H54 (cell line): ENCODE measurements around the gene MAP3K4.

Source experiments
- DNase-seq: peaks from one replicate; pipeline ENCODE4 v3.0.0; 2011; ENCODE audit warnings: low spot score, mixed read lengths; ENCODE audit not compliant: insufficient read length
- FAIRE-seq: peaks from 3 replicates; lab custom pipeline; 2011; peaks lifted over from hg19 to GRCh38; lab: Jason Lieb, UNC
- POLR2A ChIP-seq: IDR thresholded peaks from 2 replicates; pipeline ENCODE4 v1.6.1; 2011; ENCODE audit warnings: low read depth, mild to moderate bottlenecking, low read length

MAP3K4 gene

GRCh38 chr6:161053103-161053502, 61.5 kb downstream of the MAP3K4 start:
- no peak for FAIRE-seq
- TF ChIP-seq POLR2A = no peak
- no peak for DNase-seq

- TF ChIP-seq POLR2A = no peak
- FAIRE-seq (no peak), DNase-seq (no peak)
These were observed 63.3 kb downstream of the MAP3K4 start for GRCh38 chr6:161054876-161055275.

- no peak for TF ChIP-seq POLR2A
- DNase-seq (no peak), FAIRE-seq (no peak)
These were observed 64.9 kb downstream of the MAP3K4 start for GRCh38 chr6:161056451-161056850.

- FAIRE-seq (no peak), DNase-seq (no peak)
- no peak for TF ChIP-seq POLR2A
These were observed 65.8 kb downstream of the MAP3K4 start for GRCh38 chr6:161057103-161058091.

- no peak for TF ChIP-seq POLR2A
These were observed 67.2 kb downstream of the MAP3K4 start for GRCh38 chr6:161058741-161059140.

GRCh38 chr6:161061576-161061975, 70.0 kb downstream of the MAP3K4 start:
- no peak for TF ChIP-seq POLR2A
- FAIRE-seq (no peak), DNase-seq (no peak)

More at GRCh38 chr6:161058741-161059140, 67.2 kb downstream of the MAP3K4 start:
- no peak for FAIRE-seq
- DNase-seq = no peak

GRCh38 chr6:161064915-161065314, 73.3 kb downstream of the MAP3K4 start:
- no peak for TF ChIP-seq POLR2A
- no peak for FAIRE-seq
- no peak for DNase-seq

- FAIRE-seq = no peak
- no peak for DNase-seq
- no peak for TF ChIP-seq POLR2A
These were observed 74.9 kb downstream of the MAP3K4 start for GRCh38 chr6:161066511-161066910.

- FAIRE-seq = no peak
- no peak for DNase-seq
- TF ChIP-seq POLR2A = no peak
These were observed 76.2 kb downstream of the MAP3K4 start for GRCh38 chr6:161067749-161068148.

GRCh38 chr6:161068321-161068741, 76.8 kb downstream of the MAP3K4 start:
- FAIRE-seq (no peak), DNase-seq (no peak)
- TF ChIP-seq POLR2A = no peak

GRCh38 chr6:161073930-161074329, 82.4 kb downstream of the MAP3K4 start:
- FAIRE-seq = no peak
- no peak for TF ChIP-seq POLR2A
- DNase-seq = no peak

- no peak for TF ChIP-seq POLR2A
- DNase-seq = no peak
- FAIRE-seq = no peak
These were observed 83.0 kb downstream of the MAP3K4 start for GRCh38 chr6:161074496-161075121.

- no peak for TF ChIP-seq POLR2A
- FAIRE-seq (no peak), DNase-seq (no peak)
These were observed 84.7 kb downstream of the MAP3K4 start for GRCh38 chr6:161076181-161076677.
